SU-DHL-6 (cell line): Measurements from ENCODE around the gene PRR23A.

Experiments used
- CTCF ChIP-seq: fragments of 200-600 bp; sonication (generic); IDR thresholded peaks from one replicate; pipeline ENCODE4 v1.5.1; 2017; ENCODE audit warnings: antibody characterized with exemption, mild to moderate bottlenecking, low read length, moderate library complexity; ENCODE audit not compliant: insufficient read depth, poor library complexity, severe bottlenecking
- EZH2phosphoT487 ChIP-seq: fragments of 200-600 bp; sonication (generic), shearing (Covaris generic); conservative IDR thresholded peaks from 2 replicates; pipeline ENCODE4 v1.6.1; 2018; ENCODE audit warnings: mild to moderate bottlenecking, antibody characterized with exemption, low read length, moderate library complexity, mixed read lengths

GRCh38 chr3:138964264-138964663, 41.8 kb downstream of the PRR23A start:
- no peak for TF ChIP-seq CTCF
- no peak for TF ChIP-seq EZH2phosphoT487
